HL-60 (cell line): ENCODE results near the gene MRAS.

Source experiments
- GABPA ChIP-seq: IDR thresholded peaks from 2 replicates; pipeline ENCODE4 v1.6.1; 2012; ENCODE audit warnings: low read depth
- POLR2AphosphoS5 ChIP-seq: IDR thresholded peaks from 2 replicates; pipeline ENCODE4 v1.6.1; 2012; ENCODE audit warnings: low read depth
- SPI1 ChIP-seq: IDR thresholded peaks from 2 replicates; pipeline ENCODE4 v1.6.1; 2012; ENCODE audit warnings: low read depth, mild to moderate bottlenecking, borderline replicate concordance
- TF ChIP-seq, protein P1 (sequence below): IDR thresholded peaks from one replicate; pipeline ENCODE4 v1.5.1; 2011; ENCODE audit warnings: low read length, control low read depth, inconsistent platforms; ENCODE audit not compliant: insufficient read depth
- TF ChIP-seq, protein P2 (sequence below): IDR thresholded peaks from 2 replicates; pipeline ENCODE4 v1.6.1; 2012; ENCODE audit warnings: low read depth; ENCODE audit not compliant: insufficient replicate concordance

DNA sequence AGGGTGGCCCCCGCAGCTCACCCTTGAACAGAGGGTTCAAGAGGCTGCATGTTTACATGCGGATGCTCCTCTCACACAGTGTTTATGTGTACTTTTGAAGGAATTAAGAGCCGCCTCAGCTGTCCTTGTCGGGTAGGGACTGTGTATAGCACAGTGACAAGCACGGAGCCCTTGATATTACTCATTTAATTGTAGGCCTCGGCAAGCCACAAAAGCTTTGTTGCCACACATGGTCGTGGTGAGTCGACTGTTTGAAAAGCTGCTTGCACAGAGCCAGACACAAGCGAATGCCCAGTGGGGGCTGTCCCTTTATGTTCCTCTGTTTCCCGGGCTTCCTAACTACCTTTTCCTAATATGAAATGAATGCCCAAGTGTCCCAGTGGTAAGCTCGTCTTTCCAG, 90.5 kb downstream of the MRAS start:
- TF ChIP-seq, protein P1, sequence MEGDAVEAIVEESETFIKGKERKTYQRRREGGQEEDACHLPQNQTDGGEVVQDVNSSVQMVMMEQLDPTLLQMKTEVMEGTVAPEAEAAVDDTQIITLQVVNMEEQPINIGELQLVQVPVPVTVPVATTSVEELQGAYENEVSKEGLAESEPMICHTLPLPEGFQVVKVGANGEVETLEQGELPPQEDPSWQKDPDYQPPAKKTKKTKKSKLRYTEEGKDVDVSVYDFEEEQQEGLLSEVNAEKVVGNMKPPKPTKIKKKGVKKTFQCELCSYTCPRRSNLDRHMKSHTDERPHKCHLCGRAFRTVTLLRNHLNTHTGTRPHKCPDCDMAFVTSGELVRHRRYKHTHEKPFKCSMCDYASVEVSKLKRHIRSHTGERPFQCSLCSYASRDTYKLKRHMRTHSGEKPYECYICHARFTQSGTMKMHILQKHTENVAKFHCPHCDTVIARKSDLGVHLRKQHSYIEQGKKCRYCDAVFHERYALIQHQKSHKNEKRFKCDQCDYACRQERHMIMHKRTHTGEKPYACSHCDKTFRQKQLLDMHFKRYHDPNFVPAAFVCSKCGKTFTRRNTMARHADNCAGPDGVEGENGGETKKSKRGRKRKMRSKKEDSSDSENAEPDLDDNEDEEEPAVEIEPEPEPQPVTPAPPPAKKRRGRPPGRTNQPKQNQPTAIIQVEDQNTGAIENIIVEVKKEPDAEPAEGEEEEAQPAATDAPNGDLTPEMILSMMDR: no peak
- no peak for TF ChIP-seq POLR2AphosphoS5
- no peak for TF ChIP-seq SPI1
- TF ChIP-seq, protein P2, sequence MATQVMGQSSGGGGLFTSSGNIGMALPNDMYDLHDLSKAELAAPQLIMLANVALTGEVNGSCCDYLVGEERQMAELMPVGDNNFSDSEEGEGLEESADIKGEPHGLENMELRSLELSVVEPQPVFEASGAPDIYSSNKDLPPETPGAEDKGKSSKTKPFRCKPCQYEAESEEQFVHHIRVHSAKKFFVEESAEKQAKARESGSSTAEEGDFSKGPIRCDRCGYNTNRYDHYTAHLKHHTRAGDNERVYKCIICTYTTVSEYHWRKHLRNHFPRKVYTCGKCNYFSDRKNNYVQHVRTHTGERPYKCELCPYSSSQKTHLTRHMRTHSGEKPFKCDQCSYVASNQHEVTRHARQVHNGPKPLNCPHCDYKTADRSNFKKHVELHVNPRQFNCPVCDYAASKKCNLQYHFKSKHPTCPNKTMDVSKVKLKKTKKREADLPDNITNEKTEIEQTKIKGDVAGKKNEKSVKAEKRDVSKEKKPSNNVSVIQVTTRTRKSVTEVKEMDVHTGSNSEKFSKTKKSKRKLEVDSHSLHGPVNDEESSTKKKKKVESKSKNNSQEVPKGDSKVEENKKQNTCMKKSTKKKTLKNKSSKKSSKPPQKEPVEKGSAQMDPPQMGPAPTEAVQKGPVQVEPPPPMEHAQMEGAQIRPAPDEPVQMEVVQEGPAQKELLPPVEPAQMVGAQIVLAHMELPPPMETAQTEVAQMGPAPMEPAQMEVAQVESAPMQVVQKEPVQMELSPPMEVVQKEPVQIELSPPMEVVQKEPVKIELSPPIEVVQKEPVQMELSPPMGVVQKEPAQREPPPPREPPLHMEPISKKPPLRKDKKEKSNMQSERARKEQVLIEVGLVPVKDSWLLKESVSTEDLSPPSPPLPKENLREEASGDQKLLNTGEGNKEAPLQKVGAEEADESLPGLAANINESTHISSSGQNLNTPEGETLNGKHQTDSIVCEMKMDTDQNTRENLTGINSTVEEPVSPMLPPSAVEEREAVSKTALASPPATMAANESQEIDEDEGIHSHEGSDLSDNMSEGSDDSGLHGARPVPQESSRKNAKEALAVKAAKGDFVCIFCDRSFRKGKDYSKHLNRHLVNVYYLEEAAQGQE: no peak
- TF ChIP-seq GABPA: no peak
